HG03060 (cell line): ENCODE measurements around the gene TMEM200A.
"Not testable (repeated sequence)": the region's sequence is repeated elsewhere in the genome, so short reads cannot be mapped to it uniquely, and the experiment has no call there.

ENCODE experiments used
- ATAC-seq: cut with Tn5 transposase; IDR thresholded peaks from one replicate; pipeline ENCODE4 v1.9.1; 2021; ENCODE audit warnings: low read depth, moderate number of reproducible peaks; ENCODE audit not compliant: unreplicated experiment

The TMEM200A gene

GRCh38 chr6:130365166-130366106 lies at the start of gene TMEM200A:
Gene TMEM200A, plus strand, starts transcription at chr6:130366017. Its CDS starts 74,406 bp downstream, at chr6:130440423.
- no peak for ATAC-seq

DNA sequence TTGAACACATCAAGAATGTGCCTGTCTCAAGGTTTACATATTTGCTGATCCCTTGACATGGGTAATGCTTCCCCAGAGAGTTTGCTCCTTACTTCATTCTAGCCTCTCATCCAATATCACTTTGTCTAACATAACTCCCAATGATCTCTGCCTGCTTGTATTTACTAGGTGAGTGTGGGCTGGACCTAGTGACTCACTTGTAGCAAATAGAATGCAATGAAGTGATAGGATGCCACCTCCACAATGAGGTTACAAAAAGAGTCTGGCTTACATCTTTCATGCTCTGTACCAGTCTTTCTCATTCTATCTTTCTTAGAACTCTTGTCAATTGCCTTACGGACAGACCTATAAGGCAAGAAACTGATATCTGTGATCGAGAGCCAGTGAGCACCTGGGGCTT lies 44.9 kb upstream of the TMEM200A start:
- ATAC-seq = no peak

DNA sequence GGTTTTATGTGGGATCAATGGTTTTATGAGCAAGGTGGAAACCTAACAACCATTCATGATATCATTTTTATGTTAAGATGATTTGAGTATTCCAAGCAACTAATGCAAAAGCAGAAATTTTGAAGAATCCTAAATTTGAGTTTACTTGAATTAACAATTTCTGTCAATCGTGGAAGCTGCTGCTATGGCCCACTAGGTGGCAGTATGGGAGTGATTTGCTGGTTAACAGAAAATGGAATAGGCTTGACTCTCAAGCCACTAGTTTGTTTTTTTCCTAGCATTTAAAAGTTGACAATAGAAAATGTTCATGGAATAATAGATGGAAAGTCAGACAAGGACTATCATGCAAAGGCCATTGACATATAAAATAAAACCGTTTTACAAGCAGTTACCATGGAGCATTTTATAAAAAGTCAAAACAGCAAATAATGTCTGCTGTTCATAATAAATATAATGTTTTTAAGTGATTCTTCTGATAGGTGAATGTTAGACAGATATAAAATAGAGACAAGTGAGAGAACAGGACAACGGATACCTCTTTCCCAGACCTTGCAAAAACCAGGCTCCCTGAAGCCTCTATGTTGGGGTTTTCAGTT lies 43.0 kb upstream of the TMEM200A start:
- ATAC-seq = no peak

DNA sequence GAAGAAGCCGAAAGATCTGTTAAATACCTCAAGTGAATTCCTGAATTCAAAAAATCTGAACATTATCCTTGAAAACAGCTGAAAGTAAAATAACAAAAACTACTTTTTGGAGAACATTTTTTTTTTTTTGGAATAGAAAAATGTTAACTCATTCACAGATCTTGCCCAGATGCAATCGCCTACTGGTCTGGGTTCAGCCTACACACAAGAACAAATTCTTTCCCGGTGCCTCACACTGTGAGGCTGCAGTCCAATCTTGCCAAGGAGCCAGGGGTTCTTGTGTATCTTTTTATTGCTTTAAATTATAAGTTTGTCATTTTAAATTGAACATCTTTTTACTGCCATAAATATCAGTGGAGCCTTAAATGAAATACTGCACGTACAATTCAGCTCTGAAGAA lies 41.2 kb upstream of the TMEM200A start:
- no peak for ATAC-seq

DNA sequence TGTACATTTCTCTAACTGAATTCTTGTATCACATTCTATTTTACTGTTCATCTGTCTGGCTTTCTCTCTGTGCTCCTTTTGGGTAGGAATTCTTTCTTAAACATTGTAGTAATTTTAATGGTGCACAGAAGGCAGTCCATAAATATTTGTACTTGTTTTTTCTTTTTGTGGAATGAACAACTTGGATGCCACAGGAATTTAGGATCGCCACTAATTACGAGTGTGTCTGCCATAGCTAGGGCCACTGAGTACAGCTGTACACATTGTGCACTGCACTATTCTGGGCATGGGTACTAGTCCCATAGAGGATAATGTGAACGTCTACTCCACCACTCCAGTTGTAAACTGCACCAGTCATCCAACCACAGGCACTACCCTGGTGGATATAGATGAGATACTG lies 39.3 kb upstream of the TMEM200A start:
- ATAC-seq = no peak

- ATAC-seq = no peak
Measured at GRCh38 chr6:130337534-130337933, 28.3 kb upstream of the TMEM200A start.

GRCh38 chr6:130346324-130346723 lies 19.5 kb upstream of the TMEM200A start:
- not testable (repeated sequence) for ATAC-seq

DNA sequence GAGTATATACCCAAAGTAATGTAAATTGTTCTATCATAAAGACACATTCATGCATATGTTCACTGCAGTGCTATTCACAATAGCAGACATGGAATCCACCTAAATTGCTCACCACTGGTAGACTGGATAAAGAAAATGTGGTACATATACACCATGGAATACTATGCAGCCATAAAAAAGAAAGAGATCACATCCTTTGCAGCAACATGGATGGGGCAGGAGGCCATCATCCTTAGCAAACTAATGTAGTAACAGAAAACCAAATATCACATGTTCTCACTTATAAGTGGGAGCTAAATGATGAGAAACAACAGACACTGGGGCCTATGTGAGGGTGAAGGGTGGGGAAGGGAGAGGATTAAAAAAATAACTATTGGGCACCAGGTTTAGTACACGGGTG lies 11.5 kb upstream of the TMEM200A start:
- no peak for ATAC-seq

DNA sequence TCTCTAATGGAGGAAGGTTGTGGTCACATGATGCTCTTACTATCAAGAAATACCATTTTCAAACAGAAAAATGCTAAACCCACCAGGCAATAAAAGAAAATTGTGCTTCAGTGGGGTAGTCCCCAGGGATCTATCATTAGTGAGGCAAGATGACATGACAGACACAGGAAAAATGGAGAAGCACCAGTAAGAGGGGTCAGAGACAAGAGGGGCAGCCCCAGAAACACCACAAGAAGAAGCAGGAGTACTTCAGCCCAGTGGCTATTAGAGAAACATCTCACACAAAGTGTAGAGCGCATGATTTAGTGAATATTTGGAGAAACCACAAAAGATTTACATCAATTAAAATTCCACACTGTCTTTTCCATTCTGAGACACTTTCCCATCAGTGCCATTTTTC lies 10.2 kb upstream of the TMEM200A start:
- no peak for ATAC-seq

- ATAC-seq = no peak
Measured at GRCh38 chr6:130357436-130357835, 8.4 kb upstream of the TMEM200A start.

DNA sequence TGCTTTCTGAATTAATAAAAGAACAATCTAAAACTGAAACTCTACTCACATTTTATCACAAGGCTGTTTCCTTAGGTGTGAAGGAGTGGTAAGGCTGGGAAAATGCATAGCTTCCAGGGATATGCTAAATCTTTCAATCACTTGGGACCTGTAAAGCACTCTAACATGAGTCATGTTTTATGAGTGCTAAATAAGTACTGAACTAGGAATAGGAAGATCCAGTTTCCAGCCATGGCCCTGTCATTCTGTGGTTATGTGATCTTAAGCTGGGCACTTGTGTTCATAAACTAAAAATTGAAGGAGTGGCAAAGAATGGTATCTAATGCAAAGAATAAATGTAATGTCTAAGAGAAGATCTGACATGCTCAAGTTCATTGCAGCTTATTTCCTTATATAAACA lies 6.1 kb upstream of the TMEM200A start:
- no peak for ATAC-seq

DNA sequence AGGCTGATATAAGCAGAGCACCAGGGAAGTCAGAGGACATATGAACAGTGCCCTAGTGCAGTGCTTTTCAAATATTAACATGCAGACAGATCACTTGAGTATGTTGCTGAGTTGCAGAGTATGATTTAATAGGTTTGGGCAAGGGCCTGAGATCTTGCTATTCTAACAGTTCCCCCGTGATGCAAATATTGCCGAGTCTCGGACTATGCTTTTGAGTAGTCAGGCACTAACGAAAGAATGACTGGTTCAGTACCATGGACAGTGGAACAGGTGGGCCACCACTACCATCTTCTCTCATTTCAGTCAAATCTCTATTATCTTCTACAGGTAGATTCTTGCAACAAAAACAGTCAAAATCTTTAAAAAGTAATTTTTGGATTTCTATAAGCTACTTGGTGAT lies 3.7 kb upstream of the TMEM200A start:
- ATAC-seq = no peak

- ATAC-seq = no peak
Measured at GRCh38 chr6:130364224-130364780, 1.5 kb upstream of the TMEM200A start.

DNA sequence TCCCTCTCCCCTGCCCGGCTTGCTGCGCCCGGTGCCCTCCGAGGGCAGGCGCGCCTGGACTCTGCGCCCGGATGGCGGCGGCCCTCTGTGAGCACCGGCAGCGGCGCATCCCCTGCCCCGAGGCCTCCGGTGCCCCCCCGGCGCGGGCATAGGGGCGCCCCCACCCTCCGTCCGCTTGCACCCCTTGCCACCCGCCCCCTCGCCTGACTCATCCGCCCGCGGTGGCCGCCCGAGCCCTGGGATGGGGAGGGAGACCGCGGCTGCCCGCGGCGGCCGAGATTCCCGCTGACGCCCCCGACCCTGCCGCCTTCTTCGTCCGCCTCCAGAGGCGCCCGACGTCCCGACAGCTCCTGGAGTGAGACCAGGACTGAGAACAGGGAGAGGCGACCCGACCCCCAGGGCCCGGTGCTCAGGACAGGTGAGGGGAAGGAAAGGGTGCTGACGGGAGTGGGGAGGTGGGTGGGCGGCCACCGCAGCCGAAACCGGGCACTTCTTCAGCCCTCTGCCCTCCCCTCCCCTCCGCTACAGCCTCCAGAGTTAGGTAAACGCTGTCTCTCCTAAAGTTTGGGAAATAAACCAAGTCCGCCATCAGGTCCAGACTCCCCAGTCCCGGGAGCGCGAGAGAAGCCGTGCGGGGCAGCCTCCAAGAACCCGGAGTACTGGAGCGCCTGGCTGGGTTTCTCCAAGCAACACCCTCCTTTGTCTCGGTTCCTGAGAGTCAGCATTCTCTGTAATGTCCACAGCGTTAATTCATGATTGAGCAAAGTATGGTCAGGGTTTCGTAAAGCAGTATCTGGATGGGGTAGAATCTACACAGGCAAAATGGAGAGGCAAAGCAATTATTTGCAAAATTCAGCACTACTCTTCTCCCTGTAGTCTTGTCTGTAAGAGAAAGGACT lies 539 bp downstream of the TMEM200A start:
- ATAC-seq = no peak

DNA sequence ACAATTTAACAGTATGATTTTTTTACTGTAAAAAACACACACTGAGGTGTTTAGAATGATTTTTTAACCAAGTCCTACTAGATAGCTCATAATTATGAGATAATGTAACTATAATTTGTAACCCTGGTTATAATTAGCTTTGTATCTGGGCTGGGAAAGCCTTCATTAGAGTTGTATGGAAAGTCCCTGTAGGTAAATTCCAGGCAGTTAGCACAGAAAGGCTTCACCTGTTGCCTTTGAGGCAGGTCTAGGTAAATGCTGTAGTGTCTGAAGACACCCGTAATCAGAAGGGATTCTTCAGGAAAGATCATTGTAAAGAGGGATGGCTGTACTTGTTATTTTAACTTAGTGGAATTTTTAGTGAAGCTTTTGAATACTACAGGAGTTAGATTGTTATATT lies 1.9 kb downstream of the TMEM200A start:
- no peak for ATAC-seq

GRCh38 chr6:130368576-130368975 lies 2.8 kb downstream of the TMEM200A start:
- no peak for ATAC-seq

GRCh38 chr6:130369831-130370230 lies 4.0 kb downstream of the TMEM200A start:
- no peak for ATAC-seq

- ATAC-seq = no peak
Measured at GRCh38 chr6:130371921-130372420, 6.2 kb downstream of the TMEM200A start.

DNA sequence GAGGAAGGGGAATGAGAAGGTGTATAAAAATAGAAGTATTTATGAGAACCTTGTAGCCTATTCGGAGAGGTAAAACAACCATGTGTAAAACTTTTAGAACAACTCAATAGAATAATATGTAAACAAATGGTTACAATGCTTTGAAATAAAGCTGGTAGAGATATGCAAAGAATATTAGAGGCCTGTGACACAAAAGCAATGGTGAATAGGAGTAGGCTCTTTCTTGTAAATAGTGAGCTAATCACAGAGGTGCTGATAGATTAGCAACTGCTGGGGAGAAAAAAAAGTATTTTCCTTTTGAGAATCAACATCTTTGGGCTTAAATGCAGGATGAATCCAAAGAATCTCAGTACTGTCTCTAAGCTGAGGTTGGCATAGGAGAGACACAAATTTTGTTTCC lies 7.0 kb downstream of the TMEM200A start:
- ATAC-seq = no peak

DNA sequence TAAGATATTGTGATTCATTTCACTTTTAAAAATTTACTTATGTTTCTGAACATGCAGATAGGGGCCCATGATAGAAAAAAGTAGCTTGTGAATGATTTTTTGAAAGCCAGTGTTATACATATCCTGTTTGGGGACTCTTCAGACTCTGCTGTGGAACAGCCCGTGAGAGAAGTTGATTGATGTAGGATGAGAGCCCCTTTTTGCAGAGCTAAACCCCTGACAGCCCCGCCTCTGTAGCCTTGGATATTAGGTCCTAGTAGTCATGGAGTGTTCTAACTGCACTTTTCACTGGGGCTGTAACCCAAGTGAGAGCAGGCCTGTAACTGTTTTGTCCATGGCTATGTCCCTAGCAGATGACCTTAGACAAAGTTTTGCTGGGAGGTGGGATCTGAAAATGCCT lies 8.2 kb downstream of the TMEM200A start:
- ATAC-seq = no peak
